Fibroblast of lung (primary cell): ENCODE measurements around the gene LPXN.

ENCODE experiments used
- EZH2 ChIP-seq: IDR thresholded peaks from 2 replicates; pipeline ENCODE4 v1.5.1; 2012; ENCODE audit warnings: low read length, control low read depth, mild to moderate bottlenecking; ENCODE audit errors: missing control alignments
- TF ChIP-seq, protein P1 (sequence below), 2 donors: IDR thresholded peaks in 1 of 2; conservative IDR thresholded peaks in 1 of 2; 1 replicate in 1 of 2; 2 replicates in 1 of 2; pipeline ENCODE4 v1.5.1; 2011 to 2012; ENCODE audit warnings: low read length in 2 of 2, control low read depth in 1 of 2, inconsistent platforms in 1 of 2, low read depth in 1 of 2, mild to moderate bottlenecking in 1 of 2

DNA sequence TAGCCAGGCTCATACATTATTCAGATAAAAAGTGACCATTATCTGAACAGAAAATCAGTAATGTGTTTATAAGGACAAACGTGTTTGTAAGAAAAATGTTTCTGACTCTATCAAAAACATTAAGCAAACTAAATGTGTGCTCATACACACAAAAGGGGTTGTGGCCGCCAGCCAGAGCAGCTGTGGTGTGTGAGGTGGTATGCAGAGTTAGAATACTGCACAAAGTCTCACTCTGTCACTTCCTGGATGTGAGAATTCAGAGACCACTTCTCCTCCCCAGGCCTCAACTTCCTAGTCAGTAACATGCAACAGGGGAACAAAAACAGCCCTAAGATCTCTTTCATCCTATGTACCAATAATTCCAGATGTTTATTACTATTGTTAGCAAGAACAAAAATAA, 77.2 kb downstream of the LPXN start:
- TF ChIP-seq, protein P1, sequence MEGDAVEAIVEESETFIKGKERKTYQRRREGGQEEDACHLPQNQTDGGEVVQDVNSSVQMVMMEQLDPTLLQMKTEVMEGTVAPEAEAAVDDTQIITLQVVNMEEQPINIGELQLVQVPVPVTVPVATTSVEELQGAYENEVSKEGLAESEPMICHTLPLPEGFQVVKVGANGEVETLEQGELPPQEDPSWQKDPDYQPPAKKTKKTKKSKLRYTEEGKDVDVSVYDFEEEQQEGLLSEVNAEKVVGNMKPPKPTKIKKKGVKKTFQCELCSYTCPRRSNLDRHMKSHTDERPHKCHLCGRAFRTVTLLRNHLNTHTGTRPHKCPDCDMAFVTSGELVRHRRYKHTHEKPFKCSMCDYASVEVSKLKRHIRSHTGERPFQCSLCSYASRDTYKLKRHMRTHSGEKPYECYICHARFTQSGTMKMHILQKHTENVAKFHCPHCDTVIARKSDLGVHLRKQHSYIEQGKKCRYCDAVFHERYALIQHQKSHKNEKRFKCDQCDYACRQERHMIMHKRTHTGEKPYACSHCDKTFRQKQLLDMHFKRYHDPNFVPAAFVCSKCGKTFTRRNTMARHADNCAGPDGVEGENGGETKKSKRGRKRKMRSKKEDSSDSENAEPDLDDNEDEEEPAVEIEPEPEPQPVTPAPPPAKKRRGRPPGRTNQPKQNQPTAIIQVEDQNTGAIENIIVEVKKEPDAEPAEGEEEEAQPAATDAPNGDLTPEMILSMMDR (conservative IDR thresholded peaks at IDR 0.05 in 1 of 2, IDR thresholded peaks at IDR 0.05 in 1 of 2; ENCODE audit: low read depth in 1 of 2, low read length in 2 of 2) = no peak
- no peak for TF ChIP-seq EZH2
